Urinary bladder (tissue), 4 donors: ENCODE measurements around the gene PEDS1. TPM values are rescaled to one million over a fixed set of nuclear protein-coding genes. Genes with fewer than 3 reads are reported as not detected.

Experiments
- DNase-seq: peaks from one replicate; pipeline ENCODE4 v3.0.0-alpha.2; 2015; ENCODE audit errors: extremely low spot score
- H3K27ac ChIP-seq: one replicate; pipeline ENCODE4 v1.5.1; 2013; ENCODE audit warnings: low read depth, mild to moderate bottlenecking, moderate library complexity
- H3K36me3 ChIP-seq: one replicate; pipeline ENCODE4 v1.6.1; 2013; ENCODE audit warnings: mild to moderate bottlenecking, moderate library complexity; ENCODE audit not compliant: insufficient read depth
- H3K4me1 ChIP-seq: one replicate; pipeline ENCODE4 v1.6.1; 2013; ENCODE audit warnings: mild to moderate bottlenecking, moderate library complexity; ENCODE audit not compliant: insufficient read depth
- H3K4me3 ChIP-seq: one replicate; pipeline ENCODE4 v1.5.1; 2013; ENCODE audit warnings: low read depth, low read length
- WGBS: extraction: QIAGEN DNeasy Blood & Tissue Kit; methylation state at CpG from one replicate; pipeline ENCODE4 v1.1.7; 2013; 5-methylcytosine and 5-hydroxymethylcytosine counted together
- polyA plus RNA-seq: library from polyadenylated mRNA; stranded (reverse); fragments of 200-250 nt; gene quantifications from one replicate; pipeline ENCODE4 v1.2.3, GENCODE V29; 2013
- total RNA-seq: library from RNA; depleted of rRNA; stranded (reverse); fragments of >200 nt; gene quantifications from one replicate; pipeline ENCODE4 v1.2.3, GENCODE V29; 2014
- donor health status: healthy with polysubstance abuse.
- donor health status: healthy.

PEDS1 gene
- total and polyA plus RNA-seq, 2 donors: 9.9 to 54.2 TPM

DNA sequence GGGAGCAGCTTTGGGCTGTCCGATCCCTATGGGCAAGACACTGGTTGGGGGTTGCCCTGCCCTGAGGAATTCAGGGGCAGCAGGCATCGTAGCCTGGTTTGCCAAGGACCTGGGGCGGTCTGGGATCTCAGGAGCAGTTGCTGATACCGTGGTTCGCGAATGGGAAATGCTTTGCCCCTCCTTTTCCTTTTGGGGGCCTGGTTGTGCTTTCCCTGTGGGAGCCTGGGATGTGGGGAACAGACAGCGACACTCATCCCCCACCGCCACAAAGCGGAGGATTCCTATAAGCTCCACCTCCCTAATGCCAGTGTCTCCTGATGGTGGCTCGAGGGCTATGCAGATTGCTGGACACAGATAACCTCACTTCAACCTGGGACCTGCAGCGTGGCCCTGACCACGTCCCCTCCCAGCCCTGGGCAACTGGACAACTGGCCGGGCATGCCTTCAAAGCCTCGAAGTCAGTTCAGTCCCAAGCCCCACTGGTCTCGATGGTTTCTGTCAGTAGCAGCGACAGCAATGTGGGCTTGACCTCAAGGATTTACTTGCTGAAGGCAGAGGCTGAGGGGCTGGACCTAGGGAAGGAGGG lies 40.4 kb upstream of the PEDS1 start:
- Histone ChIP-seq H3K4me3 (peak overlapping the region; percentile 64), H3K36me3 (no peaks in the 10 kb centered on the region), H3K4me1 (no peaks in the 10 kb centered on the region), H3K27ac (no peak overlapping the region)
- WGBS: 65% methylated on average over 16 of the region's 16 CpGs
- DNase-seq: no peak

DNA sequence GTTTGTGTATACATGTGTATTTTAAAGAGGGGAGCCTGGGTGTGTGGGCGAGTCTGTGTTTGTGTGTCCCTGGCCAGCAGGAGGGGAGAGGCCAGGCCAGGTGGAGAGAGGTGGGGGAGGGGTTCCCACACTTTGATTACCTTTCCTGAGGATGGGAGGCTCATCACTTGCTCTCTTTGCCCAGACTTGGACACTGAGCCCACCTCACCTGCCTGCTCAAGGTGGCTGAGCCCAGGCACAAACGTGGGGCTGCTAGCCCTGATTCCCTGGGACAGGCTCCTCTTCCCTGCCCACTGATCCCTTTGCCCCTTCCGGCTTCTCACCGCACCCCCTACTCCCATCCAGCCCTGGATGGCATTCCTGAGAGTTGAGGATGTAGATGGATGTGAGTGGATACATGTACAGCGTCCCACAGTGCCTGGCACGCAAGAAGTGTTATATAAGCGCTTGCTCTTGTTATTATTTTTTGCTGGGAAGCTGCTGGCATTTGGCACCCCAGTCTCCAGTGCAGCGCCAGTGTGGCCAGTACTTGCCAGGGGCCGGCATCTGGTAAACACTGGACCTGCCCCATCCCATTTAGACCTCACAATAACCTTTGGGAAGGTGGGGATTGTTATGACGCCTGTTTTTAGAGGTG lies 39.8 kb upstream of the PEDS1 start:
- DNase-seq: no peak
- peak overlapping the region; percentile 64 for H3K4me3 ChIP-seq
- WGBS: 57% methylated on average over 10 of the region's 10 CpGs

DNA sequence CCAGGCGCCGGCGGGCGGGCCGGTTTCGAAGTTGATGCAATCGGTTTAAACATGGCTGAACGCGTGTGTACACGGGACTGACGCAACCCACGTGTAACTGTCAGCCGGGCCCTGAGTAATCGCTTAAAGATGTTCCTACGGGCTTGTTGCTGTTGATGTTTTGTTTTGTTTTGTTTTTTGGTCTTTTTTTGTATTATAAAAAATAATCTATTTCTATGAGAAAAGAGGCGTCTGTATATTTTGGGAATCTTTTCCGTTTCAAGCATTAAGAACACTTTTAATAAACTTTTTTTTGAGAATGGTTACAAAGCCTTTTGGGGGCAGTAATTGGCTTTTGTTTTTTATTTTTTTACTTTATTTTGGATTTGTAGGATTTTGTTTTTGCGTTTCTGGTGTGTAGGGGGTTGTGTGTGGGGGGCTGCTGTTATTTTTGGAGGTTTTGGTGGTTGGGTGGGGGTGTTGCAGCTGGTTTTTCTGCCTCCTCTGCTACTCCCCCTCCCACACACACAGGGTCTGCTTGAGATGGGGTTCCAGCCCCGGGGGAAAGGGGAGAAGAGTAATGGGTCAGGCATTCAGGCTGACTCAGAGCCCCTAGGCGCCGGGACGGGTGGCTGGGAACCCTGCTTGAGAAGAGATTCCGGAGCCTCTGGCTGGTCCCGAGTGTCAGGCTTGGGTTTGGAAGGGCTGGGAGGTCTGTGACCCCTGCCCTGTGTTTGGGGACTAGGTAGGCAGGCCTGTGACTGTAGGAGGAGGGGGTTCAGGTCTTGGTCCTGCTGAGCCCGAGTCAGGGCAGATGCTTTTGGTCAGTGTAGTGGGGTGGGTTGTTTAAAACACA lies 39.1 kb upstream of the PEDS1 start:
- H3K27ac ChIP-seq: peak overlapping the region; percentile 28
- peak; percentile 76 for DNase-seq
- no peaks in the 10 kb centered on the region for H3K36me3 ChIP-seq
- H3K4me3 ChIP-seq: peak overlapping the region; percentile 91
- H3K4me1 ChIP-seq: no peaks in the 10 kb centered on the region
- 5% methylated on average over 25 of the region's 25 CpGs for WGBS

More for the DNA sequence above, 39.8 kb upstream of the PEDS1 start:
- peak overlapping the region; percentile 28 for H3K27ac ChIP-seq
- H3K36me3 ChIP-seq: no peaks in the 10 kb centered on the region
- H3K4me1 ChIP-seq: no peaks in the 10 kb centered on the region

DNA sequence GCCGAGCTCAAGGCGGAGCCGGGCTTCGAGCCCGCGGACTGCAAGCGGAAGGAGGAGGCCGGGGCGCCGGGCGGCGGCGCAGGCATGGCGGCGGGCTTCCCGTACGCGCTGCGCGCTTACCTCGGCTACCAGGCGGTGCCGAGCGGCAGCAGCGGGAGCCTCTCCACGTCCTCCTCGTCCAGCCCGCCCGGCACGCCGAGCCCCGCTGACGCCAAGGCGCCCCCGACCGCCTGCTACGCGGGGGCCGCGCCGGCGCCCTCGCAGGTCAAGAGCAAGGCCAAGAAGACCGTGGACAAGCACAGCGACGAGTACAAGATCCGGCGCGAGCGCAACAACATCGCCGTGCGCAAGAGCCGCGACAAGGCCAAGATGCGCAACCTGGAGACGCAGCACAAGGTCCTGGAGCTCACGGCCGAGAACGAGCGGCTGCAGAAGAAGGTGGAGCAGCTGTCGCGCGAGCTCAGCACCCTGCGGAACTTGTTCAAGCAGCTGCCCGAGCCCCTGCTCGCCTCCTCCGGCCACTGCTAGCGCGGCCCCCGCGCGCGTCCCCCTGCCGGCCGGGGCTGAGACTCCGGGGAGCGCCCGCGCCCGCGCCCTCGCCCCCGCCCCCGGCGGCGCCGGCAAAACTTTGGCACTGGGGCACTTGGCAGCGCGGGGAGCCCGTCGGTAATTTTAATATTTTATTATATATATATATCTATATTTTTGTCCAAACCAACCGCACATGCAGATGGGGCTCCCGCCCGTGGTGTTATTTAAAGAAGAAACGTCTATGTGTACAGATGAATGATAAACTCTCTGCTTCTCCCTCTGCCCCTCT lies 38.2 kb upstream of the PEDS1 start:
- WGBS: under 1% methylated on average over 96 of the region's 96 CpGs
- no peaks in the 10 kb centered on the region for H3K4me1 ChIP-seq
- no peaks in the 10 kb centered on the region for H3K36me3 ChIP-seq
- H3K27ac ChIP-seq: peak overlapping the region; percentile 99
- DNase-seq: no peak
- peak overlapping the region; percentile 91 for H3K4me3 ChIP-seq

DNA sequence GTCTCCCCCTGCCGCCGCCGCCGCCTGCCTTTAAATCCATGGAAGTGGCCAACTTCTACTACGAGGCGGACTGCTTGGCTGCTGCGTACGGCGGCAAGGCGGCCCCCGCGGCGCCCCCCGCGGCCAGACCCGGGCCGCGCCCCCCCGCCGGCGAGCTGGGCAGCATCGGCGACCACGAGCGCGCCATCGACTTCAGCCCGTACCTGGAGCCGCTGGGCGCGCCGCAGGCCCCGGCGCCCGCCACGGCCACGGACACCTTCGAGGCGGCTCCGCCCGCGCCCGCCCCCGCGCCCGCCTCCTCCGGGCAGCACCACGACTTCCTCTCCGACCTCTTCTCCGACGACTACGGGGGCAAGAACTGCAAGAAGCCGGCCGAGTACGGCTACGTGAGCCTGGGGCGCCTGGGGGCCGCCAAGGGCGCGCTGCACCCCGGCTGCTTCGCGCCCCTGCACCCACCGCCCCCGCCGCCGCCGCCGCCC lies 37.6 kb upstream of the PEDS1 start:
- Histone ChIP-seq H3K36me3 (no peaks in the 10 kb centered on the region), H3K4me1 (no peaks in the 10 kb centered on the region), H3K4me3 (peak overlapping the region; percentile 91), H3K27ac (peak overlapping the region; percentile 99)
- WGBS: 1% methylated on average over 69 of the region's 69 CpGs
- no peak for DNase-seq

DNA sequence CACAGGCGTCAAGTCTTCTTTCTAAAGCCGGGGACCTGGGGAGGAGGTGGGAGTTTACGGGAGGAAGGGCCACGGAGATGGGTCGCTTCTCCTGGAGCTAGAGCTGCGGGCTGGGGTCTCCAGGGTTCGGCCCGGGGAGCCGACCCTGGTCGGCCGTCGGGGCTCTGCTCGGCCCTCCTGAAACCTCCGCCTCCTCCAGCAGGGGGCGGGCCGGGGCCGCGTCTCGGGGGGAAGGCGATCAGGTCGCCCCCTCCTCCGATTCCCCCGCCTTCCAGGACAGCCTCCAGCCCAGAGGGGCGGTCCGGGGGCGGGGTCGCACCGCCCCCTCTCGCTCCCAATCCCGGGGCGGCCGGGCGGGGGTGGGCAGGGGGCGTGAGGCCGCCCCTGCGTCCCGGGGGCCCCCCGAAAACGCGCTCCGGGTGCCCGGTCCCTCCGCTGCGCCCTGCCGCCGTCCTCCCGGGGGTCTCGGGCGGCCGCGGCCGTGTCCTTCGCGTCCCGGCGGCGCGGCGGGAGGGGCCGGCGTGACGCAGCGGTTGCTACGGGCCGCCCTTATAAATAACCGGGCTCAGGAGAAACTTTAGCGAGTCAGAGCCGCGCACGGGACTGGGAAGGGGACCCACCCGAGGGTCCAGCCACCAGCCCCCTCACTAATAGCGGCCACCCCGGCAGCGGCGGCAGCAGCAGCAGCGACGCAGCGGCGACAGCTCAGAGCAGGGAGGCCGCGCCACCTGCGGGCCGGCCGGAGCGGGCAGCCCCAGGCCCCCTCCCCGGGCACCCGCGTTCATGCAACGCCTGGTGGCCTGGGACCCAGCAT lies 36.9 kb upstream of the PEDS1 start, which contains the start of gene CEBPB:
CEBPB (plus strand) TSS at position 580 of the 814 bp plus-strand sequence; CDS start at position 784, 204 bp downstream.
- H3K4me1 ChIP-seq: no peaks in the 10 kb centered on the region
- H3K4me3 ChIP-seq: peak within 1 kb of the TSS; percentile 91
- peak within 1 kb of the TSS; percentile 99 for H3K27ac ChIP-seq
- peak; percentile 68 for DNase-seq
- H3K36me3 ChIP-seq: no peaks in the 10 kb centered on the region
- WGBS: under 1% methylated on average over 89 of the region's 89 CpGs

DNA sequence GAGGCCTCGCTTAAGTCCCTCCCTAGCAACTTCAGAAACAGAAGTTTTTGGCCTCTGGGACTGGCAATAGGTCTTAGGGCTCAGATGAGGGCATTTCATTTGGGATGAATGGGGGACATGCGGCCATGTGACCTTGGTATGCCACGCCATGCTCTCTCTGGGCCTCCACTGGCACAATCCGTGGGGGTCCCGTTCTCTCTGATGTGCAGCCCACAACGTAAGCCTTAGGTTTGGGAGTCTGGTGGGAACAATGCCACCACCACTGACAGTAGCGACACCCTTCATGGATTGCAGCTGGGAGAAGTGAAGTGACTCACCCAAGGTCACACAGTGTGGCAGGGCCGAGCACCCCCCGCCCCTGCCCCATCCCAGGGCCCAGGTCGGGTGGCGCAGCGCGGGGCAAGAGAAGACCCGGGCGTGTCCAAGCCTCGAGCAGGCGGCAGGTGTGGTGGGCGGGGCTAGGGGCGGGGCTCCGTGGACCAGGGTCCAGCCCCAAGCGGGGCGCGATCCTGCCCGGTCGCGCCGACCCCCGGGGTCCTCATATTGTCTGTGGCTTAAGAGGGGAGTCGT lies 36.2 kb upstream of the PEDS1 start:
- Histone ChIP-seq H3K4me1 (no peaks in the 10 kb centered on the region), H3K4me3 (no peak overlapping the region), H3K36me3 (no peaks in the 10 kb centered on the region), H3K27ac (no peak overlapping the region)
- WGBS: 39% methylated on average over 29 of the region's 29 CpGs
- DNase-seq: no peak

DNA sequence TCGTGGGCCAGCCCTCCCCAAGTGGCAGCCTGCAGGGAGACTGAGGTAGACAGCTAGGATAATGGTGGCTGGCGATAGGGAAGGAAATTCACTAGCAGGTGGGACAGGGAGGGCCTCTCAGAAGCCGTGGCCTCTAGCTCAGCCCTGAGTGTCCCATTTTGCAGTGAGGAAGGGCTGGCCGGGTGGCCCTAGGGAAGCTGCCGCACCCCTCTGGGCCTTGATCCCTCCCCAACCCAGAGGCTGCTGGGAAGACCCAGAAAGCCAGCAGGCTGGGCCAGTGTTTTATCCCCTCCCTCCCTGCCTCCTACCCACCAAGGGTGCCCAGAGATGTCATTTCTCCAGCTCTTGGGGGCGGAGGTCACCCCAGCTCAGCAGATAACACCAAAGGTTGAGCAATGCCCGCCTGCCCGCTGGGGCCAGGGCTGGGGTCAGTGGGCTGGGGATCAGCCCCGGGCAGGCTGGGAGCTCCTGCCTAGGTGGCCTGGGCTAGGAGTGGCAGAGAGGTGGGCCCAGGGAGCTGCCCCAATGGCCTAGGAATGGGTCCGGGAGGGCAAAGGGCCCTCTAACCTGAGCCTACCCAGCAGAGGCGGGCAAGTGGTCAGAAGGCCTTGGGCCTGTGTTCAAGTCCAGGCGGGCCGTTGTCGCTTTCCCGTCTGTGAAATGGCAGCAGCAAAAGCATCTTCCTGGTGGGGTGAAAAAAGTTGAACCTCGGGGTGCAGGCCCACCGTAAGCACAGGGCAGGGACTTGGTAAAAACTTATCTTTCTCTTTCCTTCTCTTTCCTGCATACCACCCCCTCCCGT lies 35.6 kb upstream of the PEDS1 start:
- no peak overlapping the region for H3K4me3 ChIP-seq
- WGBS: 90% methylated on average over 18 of the region's 18 CpGs
- no peaks in the 10 kb centered on the region for H3K36me3 ChIP-seq
- H3K27ac ChIP-seq: no peak overlapping the region
- no peaks in the 10 kb centered on the region for H3K4me1 ChIP-seq
- no peak for DNase-seq

DNA sequence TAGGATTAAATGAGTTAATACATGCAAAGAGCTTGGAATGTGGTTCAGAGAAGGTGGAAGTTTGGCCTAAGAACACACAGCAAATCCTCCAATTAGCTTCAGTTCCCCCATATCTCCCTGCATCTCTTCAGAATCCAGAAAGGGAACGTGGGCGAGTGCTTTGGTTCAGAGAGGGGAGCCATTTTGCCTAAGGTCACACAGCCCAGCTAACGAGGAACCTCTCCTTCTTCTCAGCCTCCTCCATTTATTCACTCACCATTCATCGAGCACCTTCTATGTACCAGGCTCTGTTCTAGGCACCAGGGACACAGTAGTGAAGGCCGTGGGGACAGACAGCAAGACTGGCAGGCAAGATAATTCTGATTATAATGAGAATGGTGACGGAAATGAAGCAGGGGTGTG lies 34.8 kb upstream of the PEDS1 start:
- H3K27ac ChIP-seq: no peak overlapping the region
- no peak overlapping the region for H3K4me3 ChIP-seq
- no peak for DNase-seq
- no peaks in the 10 kb centered on the region for H3K36me3 ChIP-seq
- H3K4me1 ChIP-seq: no peaks in the 10 kb centered on the region
- WGBS: 95% methylated on average over 6 of the region's 6 CpGs

DNA sequence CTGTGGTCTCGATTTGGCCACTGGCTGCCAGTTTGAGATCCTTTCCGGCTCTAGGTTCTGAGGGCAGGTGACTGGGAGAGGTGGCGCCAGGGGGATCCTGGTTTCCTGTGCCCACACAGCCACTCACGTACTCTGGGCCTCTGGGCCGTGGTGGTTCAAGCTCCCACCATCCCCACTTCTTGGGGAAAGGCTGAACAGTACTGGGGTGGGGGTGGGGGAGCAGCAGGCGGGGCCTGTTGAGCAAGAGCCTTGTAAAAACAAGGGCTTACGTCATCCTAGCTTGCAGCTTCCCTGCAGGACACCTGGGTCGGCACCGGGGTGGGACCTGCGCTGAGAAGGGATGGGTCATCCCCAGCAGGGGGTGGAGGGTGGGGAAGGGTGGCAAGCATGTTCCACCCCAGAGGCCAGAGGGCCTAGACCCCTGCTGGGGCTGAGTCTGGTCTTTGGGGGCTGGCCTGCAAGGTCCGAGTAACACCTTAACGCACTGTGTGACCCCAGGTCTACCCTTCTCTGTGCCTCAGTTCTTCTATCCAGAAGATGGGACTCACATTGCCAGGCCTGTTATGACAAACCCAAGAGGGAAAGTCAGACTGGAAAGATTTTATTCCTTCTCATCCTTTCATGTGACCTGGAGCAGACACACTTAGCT lies 34.0 kb upstream of the PEDS1 start:
- no peaks in the 10 kb centered on the region for H3K36me3 ChIP-seq
- WGBS: 68% methylated on average over 12 of the region's 12 CpGs
- H3K4me1 ChIP-seq: no peaks in the 10 kb centered on the region
- no peak overlapping the region for H3K4me3 ChIP-seq
- no peak for DNase-seq
- no peak overlapping the region for H3K27ac ChIP-seq

DNA sequence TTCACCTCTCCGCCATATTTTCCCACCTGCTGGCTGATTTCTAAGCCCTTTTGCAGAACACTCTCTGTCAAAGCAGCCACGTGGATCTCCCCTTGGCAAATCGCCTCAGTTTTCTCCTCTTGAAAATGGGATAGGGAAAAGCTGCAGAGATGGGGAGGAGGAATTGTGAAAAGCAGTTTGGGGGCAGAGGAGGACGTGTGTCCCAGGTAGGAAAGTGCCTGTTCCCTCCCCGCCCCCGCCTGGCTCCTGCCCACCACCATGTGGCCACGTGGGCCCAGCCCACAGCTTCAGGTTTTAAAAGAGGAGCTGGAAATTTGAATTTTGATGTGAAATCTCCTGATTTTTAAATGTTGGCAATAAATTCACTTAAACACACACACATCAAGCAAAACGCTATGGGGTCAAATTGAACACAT lies 33.5 kb upstream of the PEDS1 start:
- H3K4me1 ChIP-seq: no peaks in the 10 kb centered on the region
- no peak overlapping the region for H3K4me3 ChIP-seq
- H3K27ac ChIP-seq: no peak overlapping the region
- no peaks in the 10 kb centered on the region for H3K36me3 ChIP-seq
- WGBS: 67% methylated on average over 8 of the region's 8 CpGs
- no peak for DNase-seq
